SK-MEL-5 (cell line): ENCODE data around the gene LNX1. TPM values are rescaled to one million over a fixed set of nuclear protein-coding genes. Genes with fewer than 3 reads are reported as not detected.

Experiments used
- DNase-seq: peaks from one replicate; pipeline ENCODE4 v3.0.0-alpha.2; 2016; ENCODE audit warnings: low read depth, low spot score
- in situ Hi-C: cut with HindIII; loops from 2 replicates; pipeline ENCODE4 v1.10.0; 2016; ENCODE audit warnings: low sequenced_read_pairs, high pct_unique_total_duplicates, low pct_unique_long_range_greater_than_20kb
- total RNA-seq: library from RNA; depleted of rRNA; stranded (reverse); fragments of >200 nt; shearing (Covaris generic); gene quantifications from 2 replicates; pipeline ENCODE4 v1.2.3, GENCODE V29; 2014

The LNX1 gene
- total RNA-seq, 1 experiment from 2014 or later, result 0.13 TPM

DNA sequence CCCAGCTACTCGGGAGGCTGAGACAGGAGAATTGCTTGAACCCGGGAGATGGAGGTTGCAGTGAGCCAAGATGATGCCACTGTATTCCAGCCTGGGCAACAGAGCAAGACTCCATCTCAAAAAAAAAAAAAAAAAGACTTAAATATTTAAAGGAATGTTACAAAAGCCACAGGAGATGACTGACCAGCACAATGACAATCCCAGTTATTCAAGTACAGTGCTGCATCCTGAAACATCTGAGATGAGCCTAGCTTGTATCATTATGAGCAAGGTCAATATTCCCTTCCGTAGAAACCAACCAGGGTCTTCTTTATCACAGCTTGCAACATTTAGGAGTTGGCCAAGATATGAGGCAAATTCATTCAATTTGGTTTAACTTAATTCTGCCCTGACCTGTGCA lies 38.6 kb downstream of the LNX1 start:
- in situ Hi-C loops, result no loop called here
- DNase-seq, result no peak

DNA sequence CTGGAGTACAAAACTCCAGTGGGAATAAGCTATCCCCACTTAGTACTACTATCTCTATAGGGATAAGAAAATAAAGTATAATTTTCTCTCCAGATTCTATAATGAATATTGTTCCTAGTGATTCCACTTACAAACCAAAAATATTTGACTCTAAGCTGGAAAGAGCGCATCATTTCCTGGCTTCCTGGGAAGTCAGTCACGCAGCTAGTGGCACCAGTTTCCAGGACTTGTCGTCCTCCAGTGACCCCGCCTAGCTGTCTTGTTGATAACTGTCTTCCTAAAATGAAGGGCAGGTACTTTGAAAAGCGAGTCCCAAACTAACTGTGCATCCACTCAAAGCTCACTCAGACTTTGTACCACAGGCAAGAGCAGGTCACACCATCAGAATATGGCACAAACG lies 39.3 kb downstream of the LNX1 start:
- no peak for DNase-seq
- in situ Hi-C loops, result no loop called here

DNA sequence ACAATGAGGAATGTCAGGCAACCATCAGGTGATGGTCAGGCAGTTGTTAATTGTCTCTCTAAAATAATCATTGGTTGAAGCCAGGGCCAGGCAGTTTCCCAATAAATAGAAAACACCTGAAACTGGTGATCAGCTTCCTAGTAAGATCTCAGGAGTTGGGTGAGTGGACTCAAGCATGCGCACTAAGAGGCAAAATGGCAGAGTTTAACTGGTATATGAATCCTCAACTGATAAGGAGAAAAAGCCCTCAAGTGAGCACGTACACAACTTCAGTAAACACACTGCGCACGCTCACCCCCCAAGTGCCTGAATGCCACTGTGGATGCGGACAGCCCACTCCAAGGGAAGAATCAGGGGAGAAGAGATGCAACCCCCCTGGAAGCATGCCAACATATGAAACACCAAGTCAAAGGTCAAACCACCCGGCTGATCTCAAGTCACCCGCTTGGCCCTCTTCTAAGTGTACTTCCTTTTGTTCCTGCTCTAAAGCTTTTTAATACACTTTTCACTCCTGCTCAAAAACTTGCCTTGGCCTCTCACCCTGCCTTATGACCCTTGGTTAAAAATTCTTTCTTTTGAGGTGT lies 39.9 kb downstream of the LNX1 start:
- in situ Hi-C loops, result no loop called here
- DNase-seq, result no peak

DNA sequence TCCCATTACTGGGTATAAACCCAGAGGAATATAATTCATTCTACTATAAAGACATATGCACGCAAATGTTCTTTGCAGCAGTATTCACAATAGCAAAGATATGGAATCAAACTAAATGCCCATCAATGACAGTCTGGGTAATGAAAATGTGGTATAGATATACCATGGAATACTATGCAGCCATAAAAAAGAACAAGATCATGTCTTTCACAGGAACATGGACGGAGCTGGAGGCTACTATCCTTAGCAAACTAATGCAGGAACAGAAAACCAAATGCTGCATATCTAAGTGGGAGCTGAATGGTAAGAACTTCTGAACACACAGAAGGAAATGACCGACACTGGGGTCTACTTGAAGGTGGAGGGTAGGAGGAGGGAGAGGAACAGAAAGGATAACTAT lies 42.6 kb downstream of the LNX1 start:
- DNase-seq, result no peak
- in situ Hi-C loops, result no loop called here

DNA sequence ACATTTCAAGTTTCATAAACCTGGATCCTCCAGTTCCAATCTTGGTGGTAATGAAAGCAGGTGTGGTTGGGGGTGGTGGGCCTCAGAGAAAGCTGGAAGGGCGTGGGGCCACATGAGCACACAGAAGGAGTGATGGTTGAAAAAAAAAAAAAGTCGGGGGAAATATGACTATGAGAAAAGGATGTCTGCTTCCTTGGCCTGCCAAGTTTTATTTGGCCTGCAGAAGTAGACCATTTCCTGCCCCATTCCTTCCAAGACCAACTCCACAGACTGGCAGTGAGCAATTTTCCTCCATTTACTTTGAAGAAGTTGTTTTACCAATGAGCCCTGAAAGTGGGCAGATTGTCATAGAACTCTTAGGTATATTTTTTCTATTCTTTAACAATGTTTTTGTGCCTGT lies 43.3 kb downstream of the LNX1 start:
- in situ Hi-C loops, result no loop called here
- DNase-seq, result no peak

DNA sequence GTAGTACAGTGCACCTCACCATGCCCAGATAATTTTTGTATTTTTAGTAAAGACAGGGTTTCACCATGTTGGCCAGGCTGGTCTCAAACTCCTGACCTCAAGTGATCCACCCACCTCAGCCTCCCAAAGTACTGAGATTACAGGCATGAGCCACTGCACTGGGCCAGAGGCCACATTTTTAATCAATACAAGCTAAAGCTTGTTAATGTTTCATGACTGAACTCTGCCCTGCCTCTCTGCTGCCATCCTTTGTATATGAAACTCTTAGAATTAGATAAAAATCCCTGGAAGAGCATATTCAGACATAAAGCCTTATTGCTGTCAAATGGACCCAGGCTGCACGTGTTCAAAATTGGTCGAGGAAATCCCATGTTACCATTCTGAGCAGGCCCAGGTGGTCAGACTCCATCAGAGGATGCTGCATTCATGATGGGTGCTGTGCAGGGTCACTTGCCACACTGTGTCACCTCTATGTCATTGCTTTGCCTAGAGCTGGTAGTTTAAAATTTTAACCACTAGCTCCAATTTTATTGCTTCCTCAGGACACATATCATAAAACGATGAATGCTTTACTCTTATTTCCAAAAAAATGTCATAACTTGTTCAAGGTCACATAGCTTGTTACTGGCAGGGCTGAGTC lies 45.2 kb downstream of the LNX1 start:
- DNase-seq, result no peak
- in situ Hi-C loops, result no loop called here

DNA sequence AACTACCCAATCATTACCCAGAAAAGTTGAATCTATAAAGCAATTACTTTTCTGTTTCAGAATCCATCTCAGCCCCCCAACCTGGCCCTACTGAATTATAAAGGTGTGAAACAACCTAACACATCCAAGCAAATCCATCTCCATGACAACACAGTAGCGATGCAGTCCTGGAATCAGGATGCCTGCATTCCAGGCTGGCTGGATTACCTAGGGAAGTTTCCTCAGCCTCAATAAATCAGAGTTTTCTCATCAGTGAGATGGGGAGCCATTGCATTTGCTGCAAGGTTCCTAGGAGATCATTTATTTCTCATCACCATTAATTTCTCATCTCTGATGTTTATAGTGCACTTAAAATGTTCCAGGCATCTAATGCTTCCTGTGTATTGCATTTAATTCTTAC lies 46.0 kb downstream of the LNX1 start:
- DNase-seq, result no peak
- in situ Hi-C loops, result no loop called here

DNA sequence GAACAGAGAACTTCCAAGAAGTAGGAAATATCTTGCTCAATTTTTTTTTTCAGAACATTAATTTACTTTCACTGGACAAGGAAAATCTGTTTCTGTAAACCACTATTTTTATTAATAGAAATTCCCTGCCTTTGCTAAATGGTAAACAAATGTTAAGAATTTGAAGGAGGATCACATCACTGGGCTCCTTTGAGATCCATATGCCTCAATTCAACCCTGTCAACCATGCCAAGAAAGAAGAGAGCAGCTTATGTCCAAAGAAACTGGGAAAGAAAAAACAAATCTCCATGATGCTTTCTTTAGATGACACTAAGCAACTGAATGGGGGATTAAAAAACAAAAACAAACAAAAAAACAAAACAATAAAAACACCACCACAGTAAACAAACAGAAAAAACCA lies 47.7 kb downstream of the LNX1 start:
- in situ Hi-C loops, result no loop called here
- DNase-seq, result no peak

DNA sequence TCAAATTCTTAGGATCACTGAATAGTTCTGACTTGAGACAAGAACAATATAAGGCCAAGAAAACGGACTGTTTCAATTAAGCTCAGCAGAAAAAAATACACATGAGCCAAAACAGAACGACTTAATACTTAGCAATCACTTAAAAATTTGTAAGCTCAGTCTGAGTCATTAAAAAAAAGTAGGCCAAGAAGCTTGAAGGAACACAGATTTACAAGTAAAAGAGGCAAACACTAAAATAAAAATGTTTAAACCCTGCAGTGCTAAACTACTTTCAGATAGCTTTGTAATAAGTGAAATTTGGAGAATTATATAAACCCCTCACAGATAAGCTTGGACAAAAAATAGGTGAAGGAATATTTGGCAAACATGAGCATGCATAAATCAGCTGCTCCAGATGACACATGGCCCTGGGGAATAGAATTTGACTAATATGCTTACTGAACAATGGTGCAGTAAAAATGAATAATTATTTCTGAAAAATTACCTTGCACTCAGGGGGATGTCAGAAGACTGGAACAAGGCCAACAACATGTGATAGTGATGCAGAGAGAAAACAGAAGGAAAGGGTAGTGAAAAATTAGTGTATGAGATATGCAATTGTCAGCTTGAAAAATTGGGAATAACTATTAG lies 49.6 kb downstream of the LNX1 start:
- peak; percentile 19 for DNase-seq
- in situ Hi-C loops, result no loop called here

DNA sequence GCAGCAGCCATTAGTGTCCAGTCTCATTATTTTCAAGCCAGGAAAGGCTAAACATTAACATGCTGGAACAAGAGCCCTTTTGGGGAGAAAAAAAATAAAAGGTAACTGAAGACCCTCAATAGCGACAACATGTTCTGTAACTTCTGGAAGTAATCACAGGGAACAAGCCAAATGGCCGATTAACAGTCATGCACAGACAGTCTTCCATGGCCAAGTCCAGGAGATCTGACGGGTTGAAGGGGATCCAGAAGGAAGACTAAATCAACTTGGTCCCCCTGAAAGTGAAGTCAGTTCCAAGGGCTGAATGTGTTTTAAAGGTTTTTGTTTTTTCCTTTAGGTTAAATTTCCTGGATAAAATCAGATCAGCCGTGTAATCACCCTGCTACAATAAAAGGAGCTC lies 52.5 kb downstream of the LNX1 start:
- in situ Hi-C loops, result no loop called here
- DNase-seq, result no peak

DNA sequence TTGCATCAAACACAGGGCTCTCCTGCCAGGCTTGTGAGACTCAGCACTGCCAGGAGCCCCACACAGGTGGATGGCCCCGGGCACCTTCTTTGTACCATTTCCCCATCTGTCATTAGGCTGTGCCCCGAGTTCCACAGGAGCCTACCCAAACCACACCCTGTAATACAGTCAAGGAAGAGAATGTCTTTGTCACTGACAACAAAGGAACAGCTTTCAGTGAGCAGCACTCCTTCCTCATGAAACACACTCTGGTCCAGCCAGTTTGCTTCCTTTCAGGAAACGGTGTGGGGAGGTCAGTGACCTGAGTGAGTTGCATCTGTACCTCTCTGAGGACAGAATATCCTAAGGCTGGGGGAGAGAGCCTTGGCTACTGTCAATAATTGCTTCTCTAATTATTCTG lies 53.7 kb downstream of the LNX1 start:
- DNase-seq, result no peak
- in situ Hi-C loops, result no loop called here

DNA sequence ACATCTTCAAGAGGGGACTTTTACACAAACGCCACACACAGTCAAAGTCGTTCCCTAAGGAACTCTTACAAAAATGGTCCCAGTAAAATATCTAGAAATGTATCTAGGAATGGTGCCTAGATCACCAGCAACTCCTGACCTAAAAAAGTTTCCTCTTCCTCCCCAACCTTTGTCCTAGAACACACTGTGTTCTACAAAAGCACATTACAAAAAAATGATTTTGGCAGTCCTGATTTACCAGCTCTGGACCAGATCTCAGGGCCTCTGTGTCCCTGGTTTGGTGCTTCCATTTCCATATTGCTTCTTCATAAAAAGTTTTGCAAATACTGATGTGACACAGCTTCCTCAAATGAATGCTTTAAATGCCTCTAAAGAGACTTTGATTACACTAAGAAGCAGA lies 55.0 kb downstream of the LNX1 start:
- in situ Hi-C loops, result no loop called here
- DNase-seq, result no peak

DNA sequence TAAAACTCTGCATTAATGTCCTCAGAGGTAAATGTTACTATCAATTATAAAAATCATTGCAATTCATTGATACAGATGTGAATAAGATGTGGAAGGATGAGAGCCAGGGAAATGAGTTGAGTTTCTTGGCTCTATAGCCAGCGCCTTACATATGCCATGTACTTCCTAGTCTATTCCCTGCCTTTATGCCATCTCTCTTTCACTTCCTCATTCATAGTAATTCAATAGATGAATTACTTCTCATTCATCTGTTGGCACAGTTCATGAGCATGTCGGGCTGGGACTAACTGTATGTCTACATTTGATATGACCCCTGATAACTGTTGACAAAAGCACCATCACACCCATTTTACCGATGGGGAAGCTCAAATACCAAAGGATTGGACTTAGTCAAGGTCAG lies 55.7 kb downstream of the LNX1 start:
- in situ Hi-C loops, result no loop called here
- no peak for DNase-seq

DNA sequence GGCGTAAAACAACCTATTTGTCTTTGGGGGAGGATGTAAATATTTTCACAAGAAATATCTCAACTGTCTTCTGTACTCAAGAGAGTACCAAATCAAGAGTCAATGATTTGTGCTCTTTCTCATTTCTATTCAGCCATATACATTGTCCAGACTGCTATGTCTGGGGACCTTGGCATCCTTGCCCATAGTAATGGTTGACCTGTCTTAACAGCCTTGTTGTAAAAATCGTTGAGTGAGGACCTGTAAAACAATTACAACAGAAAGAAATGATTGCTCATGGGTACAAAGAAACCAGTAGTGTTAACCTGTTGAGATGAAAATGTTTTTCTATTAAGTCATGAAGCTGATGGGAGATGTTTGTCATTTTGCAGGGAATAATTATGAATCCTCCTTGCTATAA lies 56.6 kb downstream of the LNX1 start:
- no peak for DNase-seq
- in situ Hi-C loops, result no loop called here

DNA sequence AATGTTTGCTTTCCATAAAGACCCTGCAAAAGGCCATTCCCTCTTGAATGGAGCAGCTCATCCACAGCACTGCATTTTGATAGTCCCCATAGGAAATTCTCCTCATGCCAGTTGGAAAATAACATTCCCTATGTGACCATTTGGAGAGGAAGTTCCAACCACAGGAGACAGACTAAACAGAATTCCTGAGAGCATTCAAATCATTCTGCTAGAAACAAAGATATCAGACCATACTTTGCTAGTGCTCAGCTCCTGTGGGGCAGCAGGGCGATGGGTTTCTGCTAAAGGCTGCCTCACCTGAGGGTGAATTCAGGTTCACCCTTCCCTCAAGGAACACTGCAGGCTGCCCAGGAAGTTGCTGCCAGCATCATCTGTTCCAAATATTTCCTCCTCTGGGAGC lies 58.8 kb downstream of the LNX1 start:
- no peak for DNase-seq
- in situ Hi-C loops, result no loop called here

DNA sequence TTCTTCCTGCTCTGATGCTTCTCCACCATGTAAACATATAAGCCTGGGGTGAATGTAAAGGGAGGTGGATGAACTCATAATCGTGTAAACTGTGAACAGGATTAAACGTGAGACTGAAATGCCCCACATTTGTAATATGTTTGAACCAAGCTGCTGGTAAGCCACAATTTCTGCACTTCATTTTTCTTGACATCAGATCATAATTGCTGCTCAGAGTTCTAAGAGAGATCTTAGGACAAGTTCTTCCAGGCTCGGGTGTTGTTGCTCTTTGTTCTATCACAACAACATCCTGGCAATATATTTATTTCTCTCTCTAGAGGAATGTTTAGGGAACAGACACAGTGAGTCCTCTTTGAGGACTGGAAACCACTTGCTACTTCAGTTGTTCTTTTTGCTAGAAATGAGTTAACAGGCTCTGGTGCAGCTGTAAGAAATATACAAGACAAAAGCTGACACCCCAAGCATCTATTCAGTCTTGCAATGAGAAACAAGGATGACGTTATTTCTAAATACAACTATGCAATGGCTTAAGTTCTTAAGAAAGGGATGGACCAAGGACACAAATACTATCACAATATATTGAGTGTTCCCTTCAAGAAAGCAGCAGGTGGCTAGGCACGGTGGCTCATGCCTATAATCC lies 59.6 kb downstream of the LNX1 start:
- no peak for DNase-seq
- in situ Hi-C loops, result no loop called here

DNA sequence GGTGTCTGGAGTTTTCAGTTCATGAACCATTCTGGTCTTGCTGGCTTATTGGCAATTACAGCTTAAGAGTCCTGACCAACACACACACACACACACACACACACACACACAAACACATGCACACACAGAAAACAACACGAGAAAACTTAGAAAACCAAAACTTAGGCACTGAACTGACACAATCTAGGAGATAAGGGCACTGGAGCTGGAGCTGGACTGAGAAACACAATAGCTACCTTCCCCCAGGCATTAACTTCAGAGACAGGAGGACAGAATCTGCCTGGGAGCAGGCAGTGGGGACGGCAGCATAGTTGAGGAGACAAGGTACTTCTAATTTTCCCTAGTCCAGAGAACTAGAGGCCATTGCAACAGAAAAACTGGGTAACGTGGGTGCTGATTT lies 62.3 kb downstream of the LNX1 start:
- in situ Hi-C loops, result no loop called here
- DNase-seq, result no peak

DNA sequence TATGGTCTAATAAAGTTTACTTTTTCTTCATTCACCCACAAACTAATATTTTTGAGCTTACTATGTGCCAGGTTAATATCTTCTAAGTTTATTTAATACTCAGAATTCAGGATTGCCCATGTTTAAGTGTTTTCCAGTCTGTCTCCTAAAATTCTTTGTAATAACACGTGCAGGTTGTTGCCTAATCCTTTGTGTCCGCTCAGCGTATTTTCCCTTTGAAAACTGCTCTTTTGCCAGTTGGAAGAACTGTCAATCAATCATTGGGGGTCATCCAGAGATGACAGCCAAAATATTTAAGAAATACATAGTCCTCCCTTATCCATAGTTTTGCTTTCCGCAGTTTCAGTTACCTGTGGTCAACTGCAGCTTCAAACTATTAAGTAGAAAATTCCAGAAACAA lies 63.4 kb downstream of the LNX1 start:
- no peak for DNase-seq
- in situ Hi-C loops, result no loop called here

DNA sequence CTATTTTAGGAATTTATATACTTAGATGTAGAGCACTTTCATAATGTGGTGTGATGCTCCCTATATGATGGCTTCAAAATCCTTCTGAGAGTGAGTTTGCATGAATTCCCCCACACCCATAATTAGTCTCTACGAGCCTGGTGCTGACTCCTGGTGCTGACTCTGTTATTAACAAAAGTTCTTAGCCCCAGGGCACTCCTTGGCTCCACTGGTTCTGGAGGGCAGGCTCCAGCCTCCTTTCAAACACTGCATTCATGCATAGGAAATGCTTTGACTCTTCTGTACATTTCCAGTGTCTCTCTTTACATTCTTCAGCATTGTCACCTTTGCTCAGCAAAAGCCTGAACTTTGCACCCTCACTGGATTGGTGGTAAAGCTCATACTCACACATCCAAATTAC lies 64.0 kb downstream of the LNX1 start:
- DNase-seq, result no peak
- in situ Hi-C loops, result no loop called here
